ENCODE data around the gene PRKCH. TPM values are rescaled to one million over a fixed set of nuclear protein-coding genes. Genes with fewer than 3 reads are reported as not detected.

PRKCH gene
- total RNA-seq, 4 donors from 2014 or later: 49.5 to 147 (median 59.2) TPM

DNA sequence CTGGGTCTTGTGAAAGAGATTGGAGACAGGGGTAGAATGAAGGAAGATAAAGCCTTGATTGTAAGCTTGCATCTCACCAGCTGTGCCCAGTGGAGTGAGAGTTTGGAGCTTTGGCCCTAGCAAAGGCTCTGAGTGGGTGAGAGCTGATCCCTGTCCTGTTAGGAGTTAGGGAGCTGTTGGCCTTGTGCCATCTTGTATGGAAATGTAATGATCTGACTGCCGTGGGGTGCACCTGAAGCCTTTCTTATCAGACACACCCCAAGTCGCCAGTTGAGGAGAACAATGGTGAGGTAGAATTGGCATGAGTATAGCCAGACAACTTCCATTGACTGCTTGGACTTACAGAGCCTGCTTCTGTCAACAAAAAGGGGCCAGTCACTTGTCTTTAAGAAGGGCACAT, 130.1 kb downstream of the PRKCH start:
- Histone ChIP-seq H3K4me1 (no peaks in the 10 kb centered on the region), H3K4me3 (no peak overlapping the region), H3K27ac (no peak overlapping the region), H3K9me3 (no peaks in the 10 kb centered on the region), H3K36me3 (peaks cover 24% of the 10 kb centered on the region), H3K27me3 (no peaks in the 10 kb centered on the region)
- 53% methylated on average over 2 of the region's 2 CpGs for WGBS
- TF ChIP-seq, protein P1, sequence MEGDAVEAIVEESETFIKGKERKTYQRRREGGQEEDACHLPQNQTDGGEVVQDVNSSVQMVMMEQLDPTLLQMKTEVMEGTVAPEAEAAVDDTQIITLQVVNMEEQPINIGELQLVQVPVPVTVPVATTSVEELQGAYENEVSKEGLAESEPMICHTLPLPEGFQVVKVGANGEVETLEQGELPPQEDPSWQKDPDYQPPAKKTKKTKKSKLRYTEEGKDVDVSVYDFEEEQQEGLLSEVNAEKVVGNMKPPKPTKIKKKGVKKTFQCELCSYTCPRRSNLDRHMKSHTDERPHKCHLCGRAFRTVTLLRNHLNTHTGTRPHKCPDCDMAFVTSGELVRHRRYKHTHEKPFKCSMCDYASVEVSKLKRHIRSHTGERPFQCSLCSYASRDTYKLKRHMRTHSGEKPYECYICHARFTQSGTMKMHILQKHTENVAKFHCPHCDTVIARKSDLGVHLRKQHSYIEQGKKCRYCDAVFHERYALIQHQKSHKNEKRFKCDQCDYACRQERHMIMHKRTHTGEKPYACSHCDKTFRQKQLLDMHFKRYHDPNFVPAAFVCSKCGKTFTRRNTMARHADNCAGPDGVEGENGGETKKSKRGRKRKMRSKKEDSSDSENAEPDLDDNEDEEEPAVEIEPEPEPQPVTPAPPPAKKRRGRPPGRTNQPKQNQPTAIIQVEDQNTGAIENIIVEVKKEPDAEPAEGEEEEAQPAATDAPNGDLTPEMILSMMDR (IDR thresholded peaks at IDR 0.05): no peak
- TF ChIP-seq POLR2A (IDR thresholded peaks at IDR 0.05): no peak
- TF ChIP-seq EP300 (IDR thresholded peaks at IDR 0.05): no peak
- TF ChIP-seq POLR2AphosphoS5 (IDR thresholded peaks at IDR 0.05): no peak
- no peak for DNase-seq (ENCODE audit: low spot score in 2 of 2)

DNA sequence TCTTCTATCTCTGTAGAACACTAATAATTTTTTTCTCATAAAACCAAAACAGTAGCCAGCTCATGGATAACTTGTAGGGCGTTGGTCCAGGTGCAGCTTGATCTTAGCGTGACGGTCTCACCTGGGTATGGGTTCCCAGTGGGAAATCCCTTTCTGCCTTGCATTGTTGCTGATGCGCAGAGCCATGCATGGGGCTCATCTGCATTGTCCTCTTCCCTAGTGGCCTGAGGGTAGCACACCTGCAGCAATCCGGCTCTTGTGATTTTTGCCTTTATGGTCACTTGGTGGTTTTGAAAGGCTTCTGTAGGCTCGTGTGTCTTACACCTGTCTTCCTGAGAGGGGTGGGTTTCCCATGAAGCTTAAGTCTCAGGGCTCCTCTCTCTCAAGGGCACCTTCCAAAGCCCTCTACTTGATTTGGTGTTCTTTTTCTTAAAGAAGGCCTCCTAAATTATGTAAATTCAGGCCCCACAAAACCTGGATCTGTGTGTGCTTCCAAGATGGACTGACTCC, 130.6 kb downstream of the PRKCH start:
- 94% methylated on average over 6 of the region's 6 CpGs for WGBS
- no peak for TF ChIP-seq POLR2AphosphoS5 (IDR thresholded peaks at IDR 0.05)
- TF ChIP-seq POLR2A (IDR thresholded peaks at IDR 0.05): no peak
- TF ChIP-seq EP300 (IDR thresholded peaks at IDR 0.05): no peak
- TF ChIP-seq, protein P1 (IDR thresholded peaks at IDR 0.05): no peak
- Histone ChIP-seq H3K4me3 (no peak overlapping the region), H3K9me3 (no peaks in the 10 kb centered on the region), H3K36me3 (peaks cover 24% of the 10 kb centered on the region), H3K27me3 (no peaks in the 10 kb centered on the region), H3K4me1 (no peaks in the 10 kb centered on the region), H3K27ac (no peak overlapping the region)
- no peak for DNase-seq (ENCODE audit: low spot score in 2 of 2)

DNA sequence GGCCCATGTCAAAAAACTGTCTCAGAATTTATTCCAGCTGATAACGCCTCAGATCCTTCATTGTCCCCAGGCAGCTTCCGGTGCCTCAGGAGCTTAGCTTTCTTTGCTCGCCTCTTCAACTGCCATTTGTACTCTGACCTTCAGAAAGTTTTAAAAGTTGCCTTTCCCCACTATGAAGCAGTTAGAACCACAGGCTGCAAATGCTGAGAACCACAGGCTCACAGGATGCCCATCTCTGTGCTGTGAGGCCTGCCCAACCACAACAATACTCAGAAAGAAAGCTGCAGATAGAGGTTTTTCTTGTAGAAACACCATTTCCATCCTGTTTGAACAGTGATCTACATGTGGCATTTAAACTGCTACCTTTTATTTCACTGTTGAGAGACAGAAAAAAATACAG, 131.1 kb downstream of the PRKCH start:
- H3K4me1 ChIP-seq: no peaks in the 10 kb centered on the region
- peaks cover 28% of the 10 kb centered on the region for H3K36me3 ChIP-seq
- no peaks in the 10 kb centered on the region for H3K27me3 ChIP-seq
- 96% methylated on average over 3 of the region's 3 CpGs for WGBS
- H3K27ac ChIP-seq: no peak overlapping the region
- no peak for DNase-seq (ENCODE audit: low spot score in 2 of 2)
- no peaks in the 10 kb centered on the region for H3K9me3 ChIP-seq
- TF ChIP-seq, protein P1 (IDR thresholded peaks at IDR 0.05): no peak
- TF ChIP-seq POLR2AphosphoS5 (IDR thresholded peaks at IDR 0.05) (no peak), POLR2A (IDR thresholded peaks at IDR 0.05) (no peak), EP300 (IDR thresholded peaks at IDR 0.05) (no peak)
- no peak overlapping the region for H3K4me3 ChIP-seq

DNA sequence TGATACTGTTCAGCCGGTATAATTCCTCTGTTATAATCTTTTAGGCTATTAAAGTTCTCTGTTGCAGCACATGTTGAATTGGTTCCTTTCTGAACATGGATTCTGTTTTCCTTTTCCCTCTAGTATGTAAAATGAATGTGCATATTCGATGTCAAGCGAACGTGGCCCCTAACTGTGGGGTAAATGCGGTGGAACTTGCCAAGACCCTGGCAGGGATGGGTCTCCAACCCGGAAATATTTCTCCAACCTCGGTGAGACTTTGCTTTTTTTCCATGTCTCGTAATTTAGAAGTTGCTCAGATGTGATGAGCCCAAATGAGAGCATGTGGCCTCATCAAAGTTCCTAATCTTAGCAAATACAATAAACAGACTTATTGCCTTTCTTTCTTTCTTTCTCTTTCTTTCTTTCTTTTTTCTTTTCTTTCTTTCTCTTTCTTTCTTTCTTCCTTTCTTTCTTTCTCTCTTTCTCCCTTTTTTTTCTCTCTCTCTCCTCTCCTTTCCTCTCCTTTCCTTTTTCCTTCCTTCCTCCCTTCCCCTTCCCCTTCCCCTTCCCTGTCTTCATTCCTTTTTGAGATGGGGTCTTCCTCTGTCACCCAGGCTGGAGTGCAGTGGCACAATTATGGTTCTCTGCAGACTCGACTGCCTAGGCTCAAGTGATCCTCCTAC, 131.9 kb downstream of the PRKCH start:
- Histone ChIP-seq H3K9me3 (no peaks in the 10 kb centered on the region), H3K27ac (no peak overlapping the region), H3K4me3 (no peak overlapping the region), H3K27me3 (no peaks in the 10 kb centered on the region), H3K4me1 (no peaks in the 10 kb centered on the region), H3K36me3 (peaks cover 36% of the 10 kb centered on the region)
- 86% methylated on average over 9 of the region's 9 CpGs for WGBS
- no peak for DNase-seq (ENCODE audit: low spot score in 2 of 2)
- TF ChIP-seq, protein P1 (IDR thresholded peaks at IDR 0.05): no peak
- TF ChIP-seq EP300 (IDR thresholded peaks at IDR 0.05) (no peak), POLR2A (IDR thresholded peaks at IDR 0.05) (no peak), POLR2AphosphoS5 (IDR thresholded peaks at IDR 0.05) (no peak)

DNA sequence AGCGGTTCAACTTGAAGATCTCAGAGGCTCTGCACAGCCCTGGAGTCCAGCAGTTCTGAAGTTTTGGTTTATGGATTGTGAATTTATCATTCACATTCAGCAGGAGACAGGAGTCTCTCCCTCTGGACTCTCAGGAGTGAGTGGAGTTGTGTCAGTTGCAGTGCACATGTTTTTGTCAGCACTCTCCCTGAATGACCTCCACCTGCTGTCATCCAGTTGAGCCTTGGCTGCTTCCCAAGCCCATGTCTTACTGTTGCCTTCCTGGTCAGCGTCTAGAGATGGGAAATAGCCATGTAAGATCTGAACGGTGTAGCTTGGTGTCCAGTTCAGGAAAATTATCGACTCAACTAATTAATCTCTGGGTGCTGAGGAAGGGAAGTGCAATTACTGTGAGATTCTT, 133.2 kb downstream of the PRKCH start:
- H3K4me1 ChIP-seq: no peaks in the 10 kb centered on the region
- DNase-seq (ENCODE audit: low spot score in 2 of 2): no peak
- no peak for TF ChIP-seq EP300 (IDR thresholded peaks at IDR 0.05)
- no peak for TF ChIP-seq POLR2AphosphoS5 (IDR thresholded peaks at IDR 0.05)
- TF ChIP-seq, protein P1 (IDR thresholded peaks at IDR 0.05): no peak
- TF ChIP-seq POLR2A (IDR thresholded peaks at IDR 0.05): no peak
- no peaks in the 10 kb centered on the region for H3K9me3 ChIP-seq
- no peaks in the 10 kb centered on the region for H3K27me3 ChIP-seq
- no peak overlapping the region for H3K4me3 ChIP-seq
- WGBS: 77% methylated on average over 4 of the region's 4 CpGs
- H3K27ac ChIP-seq: no peak overlapping the region
- H3K36me3 ChIP-seq: peaks cover 45% of the 10 kb centered on the region
